NT2/D1 (cell line): ENCODE results near the gene SH3BP5.

Experiments
- SUZ12 ChIP-seq: IDR thresholded peaks from 2 replicates; pipeline ENCODE4 v1.6.1; 2011; ENCODE audit not compliant: insufficient read length, insufficient read depth; ENCODE audit errors: extremely low read depth
- YY1 ChIP-seq: IDR thresholded peaks from 2 replicates; pipeline ENCODE4 v1.6.1; 2011; ENCODE audit not compliant: insufficient read length, insufficient read depth
- ZNF274 ChIP-seq: IDR thresholded peaks from 2 replicates; pipeline ENCODE4 v1.6.1; 2011; ENCODE audit warnings: mild to moderate bottlenecking, low read depth, low read length

DNA sequence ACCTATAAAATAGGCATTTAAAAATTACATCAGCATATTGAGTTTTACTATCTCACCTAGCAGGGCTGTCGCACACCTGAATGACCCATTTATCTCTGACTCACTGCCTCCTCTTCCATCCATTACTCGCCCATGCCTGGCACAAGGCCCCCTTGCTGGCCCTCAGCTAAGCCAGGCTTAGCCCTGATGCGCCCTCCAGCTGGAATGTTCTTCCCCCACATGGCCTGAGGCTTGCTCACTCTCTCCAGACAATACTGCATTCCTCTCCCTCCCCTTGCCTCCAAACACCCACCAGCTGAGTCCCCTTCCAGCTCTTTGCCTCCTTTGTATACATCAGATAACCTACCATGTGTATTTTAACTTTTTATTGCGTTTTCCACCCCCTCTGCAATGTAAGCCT, 7.2 kb downstream of the SH3BP5 start:
- TF ChIP-seq YY1: no peak
- no peak for TF ChIP-seq ZNF274
- no peak for TF ChIP-seq SUZ12
